Muscle layer of duodenum (tissue), 2 donors: ENCODE data around the gene ERBB4.
"Not testable (repeated sequence)": the region's sequence is repeated elsewhere in the genome, so short reads cannot be mapped to it uniquely, and the experiment has no call there.

Experiments
- H3K27ac ChIP-seq: one replicate; pipeline ENCODE4 v1.7.0; 2013; ENCODE audit warnings: mild to moderate bottlenecking, low read length
- H3K27me3 ChIP-seq: one replicate; pipeline ENCODE4 v1.7.0; 2013; ENCODE audit warnings: low read depth, mild to moderate bottlenecking, control low read depth, low read length
- H3K36me3 ChIP-seq, 2 donors: one replicate each; pipeline ENCODE4 v1.7.0; 2013; ENCODE audit warnings: low read length in 2 of 2, control low read depth in 1 of 2, mild to moderate bottlenecking in 1 of 2; ENCODE audit not compliant: insufficient read depth in 2 of 2, control insufficient read depth in 1 of 2
- H3K4me1 ChIP-seq, 2 donors: one replicate each; pipeline ENCODE4 v1.7.0; 2013; ENCODE audit warnings: low read length in 2 of 2, mild to moderate bottlenecking in 2 of 2, control low read depth in 1 of 2, moderate library complexity in 1 of 2; ENCODE audit not compliant: insufficient read depth in 2 of 2, control insufficient read depth in 1 of 2
- H3K4me3 ChIP-seq, 2 donors: one replicate each; pipeline ENCODE4 v1.7.0; 2013; ENCODE audit warnings: low read length in 2 of 2, low read depth in 1 of 2, mild to moderate bottlenecking in 1 of 2
- H3K9me3 ChIP-seq, 2 donors: one replicate each; pipeline ENCODE4 v1.7.0; 2013; ENCODE audit warnings: low read length in 2 of 2, control low read depth in 1 of 2, mild to moderate bottlenecking in 1 of 2; ENCODE audit not compliant: control insufficient read depth in 1 of 2
- donor health status: healthy.

The ERBB4 gene

GRCh38 chr2:211745295-211746097, 793.1 kb downstream of the ERBB4 start:
- no peak overlapping the region for H3K4me3 ChIP-seq
- H3K27me3 ChIP-seq = no peaks in the 10 kb centered on the region
- no peaks in the 10 kb centered on the region for H3K9me3 ChIP-seq
- H3K36me3 ChIP-seq = no peaks in the 10 kb centered on the region
- no peaks in the 10 kb centered on the region for H3K4me1 ChIP-seq
- no peak overlapping the region for H3K27ac ChIP-seq

- H3K27me3 ChIP-seq = no peaks in the 10 kb centered on the region
- no peak overlapping the region for H3K4me3 ChIP-seq
- H3K27ac ChIP-seq = no peak overlapping the region
- H3K9me3 ChIP-seq = no peaks in the 10 kb centered on the region
- H3K36me3 ChIP-seq = no peaks in the 10 kb centered on the region
- no peaks in the 10 kb centered on the region for H3K4me1 ChIP-seq
Measured at GRCh38 chr2:211744379-211744778, 794.2 kb downstream of the ERBB4 start.

- Histone ChIP-seq H3K4me1 (no peaks in the 10 kb centered on the region), H3K27ac (no peak overlapping the region), H3K27me3 (no peaks in the 10 kb centered on the region), H3K36me3 (no peaks in the 10 kb centered on the region), H3K4me3 (no peak overlapping the region), H3K9me3 (no peaks in the 10 kb centered on the region)
Measured at GRCh38 chr2:211741966-211742365, 796.6 kb downstream of the ERBB4 start.

- H3K27me3 ChIP-seq = no peaks in the 10 kb centered on the region
- no peaks in the 10 kb centered on the region for H3K9me3 ChIP-seq
- H3K4me3 ChIP-seq = no peak overlapping the region
- H3K27ac ChIP-seq = no peak overlapping the region
- no peaks in the 10 kb centered on the region for H3K4me1 ChIP-seq
- no peaks in the 10 kb centered on the region for H3K36me3 ChIP-seq
Measured at GRCh38 chr2:211737282-211737681, 801.3 kb downstream of the ERBB4 start.

GRCh38 chr2:211730215-211730614, 808.4 kb downstream of the ERBB4 start:
- no peak overlapping the region for H3K27ac ChIP-seq
- H3K27me3 ChIP-seq = no peaks in the 10 kb centered on the region
- no peak overlapping the region for H3K4me3 ChIP-seq
- H3K36me3 ChIP-seq = no peaks in the 10 kb centered on the region
- no peaks in the 10 kb centered on the region for H3K4me1 ChIP-seq
- H3K9me3 ChIP-seq = no peaks in the 10 kb centered on the region

- Histone ChIP-seq H3K27me3 (no peaks in the 10 kb centered on the region), H3K4me3 (no peak overlapping the region), H3K9me3 (no peaks in the 10 kb centered on the region), H3K4me1 (no peaks in the 10 kb centered on the region), H3K36me3 (no peaks in the 10 kb centered on the region), H3K27ac (no peak overlapping the region)
Measured at GRCh38 chr2:211729433-211729832, 809.2 kb downstream of the ERBB4 start.

DNA sequence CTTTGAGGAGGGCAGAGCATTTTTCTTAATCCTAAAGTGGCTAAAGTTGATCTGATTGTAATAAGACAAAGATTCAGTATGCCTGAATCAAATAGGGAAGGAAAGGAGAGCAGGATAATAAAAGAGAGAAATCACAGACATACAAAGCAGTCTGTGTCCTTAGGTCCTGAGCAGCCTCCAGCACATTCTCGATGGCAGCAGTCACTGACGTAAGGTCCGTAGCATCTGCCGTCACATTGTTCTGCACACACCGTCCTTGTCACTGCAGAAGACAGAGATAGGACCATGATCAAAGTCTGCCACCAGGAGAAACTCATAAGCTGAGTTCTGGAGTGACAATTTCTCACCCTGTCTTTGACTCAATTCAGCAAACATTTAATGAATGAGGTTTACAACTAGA, 813.7 kb downstream of the ERBB4 start:
- no peaks in the 10 kb centered on the region for H3K4me1 ChIP-seq

GRCh38 chr2:211723398-211723797, 815.2 kb downstream of the ERBB4 start:
- H3K36me3 ChIP-seq = no peaks in the 10 kb centered on the region
- no peaks in the 10 kb centered on the region for H3K9me3 ChIP-seq
- H3K4me3 ChIP-seq = no peak overlapping the region
- no peaks in the 10 kb centered on the region for H3K27me3 ChIP-seq
- no peak overlapping the region for H3K27ac ChIP-seq
- H3K4me1 ChIP-seq = no peaks in the 10 kb centered on the region

More for the DNA sequence above, 813.7 kb downstream of the ERBB4 start:
- H3K36me3 ChIP-seq = no peaks in the 10 kb centered on the region
- no peak overlapping the region for H3K27ac ChIP-seq
- H3K9me3 ChIP-seq = no peaks in the 10 kb centered on the region
- no peaks in the 10 kb centered on the region for H3K27me3 ChIP-seq
- no peak overlapping the region for H3K4me3 ChIP-seq

- H3K27me3 ChIP-seq = no peaks in the 10 kb centered on the region
- H3K4me1 ChIP-seq = no peaks in the 10 kb centered on the region
- no peak overlapping the region for H3K27ac ChIP-seq
Measured at GRCh38 chr2:211722928-211723327, 815.7 kb downstream of the ERBB4 start.

DNA sequence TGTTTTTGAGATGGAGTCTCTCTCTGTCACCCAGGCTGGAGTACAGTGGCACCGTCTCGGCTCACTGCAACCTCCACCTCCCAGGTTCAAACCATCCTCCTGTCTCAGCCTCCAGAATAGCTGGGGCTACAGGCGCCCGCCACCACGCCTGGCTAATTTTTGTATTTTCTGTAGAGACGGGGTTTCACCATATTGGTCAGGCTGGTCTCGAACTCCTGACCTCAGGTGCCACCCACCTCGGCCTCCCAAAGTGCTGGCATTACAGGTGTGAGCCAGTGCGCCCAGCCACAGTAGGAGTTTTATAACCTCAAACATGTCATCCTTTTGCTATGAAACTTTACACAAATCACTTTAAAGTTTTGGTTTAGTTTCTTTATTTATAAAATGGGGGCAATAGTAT, 816.7 kb downstream of the ERBB4 start:
- H3K4me1 ChIP-seq, H3K4me3 ChIP-seq, H3K9me3 ChIP-seq, H3K36me3 ChIP-seq, H3K27ac ChIP-seq, H3K27me3 ChIP-seq: not testable (repeated sequence)

More at GRCh38 chr2:211722928-211723327, 815.7 kb downstream of the ERBB4 start:
- Histone ChIP-seq H3K4me3 (no peak overlapping the region), H3K36me3 (no peaks in the 10 kb centered on the region), H3K9me3 (no peaks in the 10 kb centered on the region)

- no peak overlapping the region for H3K4me3 ChIP-seq
- no peaks in the 10 kb centered on the region for H3K9me3 ChIP-seq
- no peaks in the 10 kb centered on the region for H3K36me3 ChIP-seq
- H3K27ac ChIP-seq = no peak overlapping the region
- no peaks in the 10 kb centered on the region for H3K4me1 ChIP-seq
- H3K27me3 ChIP-seq = no peaks in the 10 kb centered on the region
Measured at GRCh38 chr2:211709389-211709788, 829.2 kb downstream of the ERBB4 start.

DNA sequence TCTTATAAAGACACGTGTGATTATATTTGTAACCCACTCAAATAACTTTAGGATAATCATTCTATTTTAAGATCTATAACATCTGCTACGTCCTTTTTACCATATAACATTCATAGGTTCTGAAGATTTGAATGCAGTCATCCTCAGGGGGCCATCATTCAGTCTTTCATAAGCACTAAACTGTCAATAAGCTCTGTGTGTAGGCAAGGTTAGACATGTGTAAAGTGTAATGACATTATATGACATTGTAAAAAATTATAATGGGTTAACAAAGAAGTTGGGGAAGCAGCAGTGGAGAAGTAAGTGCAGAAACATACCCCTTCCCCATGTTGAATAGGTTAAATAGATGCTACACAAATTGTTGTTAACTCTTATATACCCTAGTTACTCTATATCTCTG, 845.9 kb downstream of the ERBB4 start:
- Histone ChIP-seq H3K4me1 (no peaks in the 10 kb centered on the region), H3K4me3 (no peak overlapping the region), H3K27ac (no peak overlapping the region), H3K36me3 (no peaks in the 10 kb centered on the region), H3K27me3 (no peaks in the 10 kb centered on the region), H3K9me3 (no peaks in the 10 kb centered on the region)
